SK-N-SH treated with all-trans-retinoic acid at 6 μM for 48 hours (cell line): ENCODE results near the gene RINL.

Experiments used
- ATAC-seq: fragments of 200-7000 bp; cut with Tn5 transposase; 3 replicates; pipeline ENCODE4 v1.9.1; 2020; ENCODE audit warnings: mild to moderate bottlenecking, moderate library complexity
- ARNTL ChIP-seq: fragments of 450-650 bp; formaldehyde crosslinking; IDR thresholded peaks from 2 replicates; pipeline ENCODE4 v1.5.0; 2020; ENCODE audit warnings: low read depth, mild to moderate bottlenecking, moderate library complexity, borderline replicate concordance
- CREB5 ChIP-seq: fragments of 250-450 bp; sonication (Bioruptor Pico); IDR thresholded peaks from 2 replicates; pipeline ENCODE4 v1.5.1; 2020; ENCODE audit warnings: low read depth, mild to moderate bottlenecking, moderate library complexity
- CSRNP3 ChIP-seq: fragments of 250-450 bp; sonication (Bioruptor Pico); IDR thresholded peaks from 2 replicates; pipeline ENCODE4 v1.5.1; 2021; ENCODE audit warnings: mild to moderate bottlenecking, moderate library complexity
- GLIS3 ChIP-seq: fragments of 250-450 bp; sonication (Bioruptor Pico); IDR thresholded peaks from 2 replicates; pipeline ENCODE4 v1.5.0; 2020; ENCODE audit warnings: mild to moderate bottlenecking, moderate library complexity
- ISL1 ChIP-seq: fragments of 250-450 bp; sonication (Bioruptor Pico); IDR thresholded peaks from 2 replicates; pipeline ENCODE4 v2.1.2; 2022; ENCODE audit warnings: mild to moderate bottlenecking, moderate library complexity
- OSR1 ChIP-seq: fragments of 250-450 bp; sonication (Bioruptor Pico); IDR thresholded peaks from 2 replicates; pipeline ENCODE4 v1.8.0; 2022; ENCODE audit warnings: moderate library complexity, mild to moderate bottlenecking, inconsistent platforms
- PATZ1 ChIP-seq: fragments of 250-450 bp; sonication (Bioruptor Pico); IDR thresholded peaks from 2 replicates; pipeline ENCODE4 v1.8.0; 2020; ENCODE audit warnings: mild to moderate bottlenecking, moderate library complexity, borderline replicate concordance
- POU6F1 ChIP-seq: fragments of 250-450 bp; sonication (Bioruptor Pico); IDR thresholded peaks from 2 replicates; pipeline ENCODE4 v1.8.0; 2021; ENCODE audit warnings: low read depth, mild to moderate bottlenecking, moderate library complexity, borderline replicate concordance
- PPARA ChIP-seq: fragments of 250-450 bp; sonication (Bioruptor Pico); IDR thresholded peaks from 2 replicates; pipeline ENCODE4 v1.5.0; 2020; ENCODE audit warnings: mild to moderate bottlenecking, borderline replicate concordance
- RARB ChIP-seq: fragments of 250-450 bp; sonication (Bioruptor Pico); IDR thresholded peaks from 2 replicates; pipeline ENCODE4 v1.8.0; 2021; ENCODE audit warnings: mild to moderate bottlenecking, moderate library complexity
- SNAI2 ChIP-seq: fragments of 250-450 bp; sonication (Bioruptor Pico); IDR thresholded peaks from 2 replicates; pipeline ENCODE4 v1.5.0; 2020; ENCODE audit warnings: mild to moderate bottlenecking, moderate library complexity
- TCF4 ChIP-seq: fragments of 250-450 bp; sonication (Bioruptor Pico); IDR thresholded peaks from 2 replicates; pipeline ENCODE4 v1.8.0; 2021; ENCODE audit warnings: mild to moderate bottlenecking, moderate library complexity, borderline replicate concordance
- TOX ChIP-seq: fragments of 250-450 bp; sonication (Bioruptor Pico); IDR thresholded peaks from 2 replicates; pipeline ENCODE4 v1.8.0; 2021; ENCODE audit warnings: mild to moderate bottlenecking, moderate library complexity, borderline replicate concordance
- TSHZ2 ChIP-seq: fragments of 250-450 bp; sonication (Bioruptor Pico); IDR thresholded peaks from 2 replicates; pipeline ENCODE4 v1.5.0; 2020; ENCODE audit warnings: mild to moderate bottlenecking, moderate library complexity
- ZC3H10 ChIP-seq: fragments of 250-450 bp; sonication (Bioruptor Pico); IDR thresholded peaks from 2 replicates; pipeline ENCODE4 v1.5.1; 2021; ENCODE audit warnings: mild to moderate bottlenecking, moderate library complexity
- ZFP3 ChIP-seq: fragments of 250-450 bp; sonication (Bioruptor Pico); IDR thresholded peaks from 2 replicates; pipeline ENCODE4 v1.5.0; 2020; ENCODE audit warnings: mild to moderate bottlenecking, moderate library complexity
- ZNF70 ChIP-seq: fragments of 450-650 bp; formaldehyde crosslinking; IDR thresholded peaks from 2 replicates; pipeline ENCODE4 v1.5.0; 2020; ENCODE audit warnings: mild to moderate bottlenecking, moderate library complexity
- ZNF8 ChIP-seq: fragments of 450-650 bp; formaldehyde crosslinking; IDR thresholded peaks from 2 replicates; pipeline ENCODE4 v1.5.0; 2020; ENCODE audit warnings: mild to moderate bottlenecking, moderate library complexity

The RINL gene

GRCh38 chr19:38850436-38850975 lies 27.6 kb downstream of the RINL start:
- TF ChIP-seq SNAI2 (CRISPR knock-in tag), result no peak
- ATAC-seq, result peak; percentile 89

GRCh38 chr19:38849860-38850435 lies 28.1 kb downstream of the RINL start, which contains the start of gene HNRNPL:
TSS of gene HNRNPL (minus strand) at chr19:38849986. CDS start at chr19:38849966, 20 bp downstream.
- peak; percentile 78 for ATAC-seq
- TF ChIP-seq ZC3H10 (CRISPR knock-in tag) (no peak), TOX (no peak), ZNF8 (CRISPR knock-in tag) (no peak), POU6F1 (CRISPR knock-in tag) (no peak), SNAI2 (CRISPR knock-in tag) (no peak), ZFP3 (no peak), CREB5 (CRISPR knock-in tag) (no peak), PATZ1 (CRISPR knock-in tag) (no peak), ARNTL (CRISPR knock-in tag) (no peak), ISL1 (CRISPR knock-in tag) (no peak), ZNF70 (CRISPR knock-in tag) (no peak), RARB (CRISPR knock-in tag) (no peak), OSR1 (CRISPR knock-in tag) (no peak), GLIS3 (no peak), CSRNP3 (CRISPR knock-in tag) (no peak), TCF4 (CRISPR knock-in tag) (no peak), TSHZ2 (CRISPR knock-in tag) (no peak)
- TF ChIP-seq, all 23 proteins: peak for 0

- ATAC-seq, result peak; percentile 7
- TF ChIP-seq PPARA (CRISPR knock-in tag), result no peak
Observed at GRCh38 chr19:38849147-38849859, 28.8 kb downstream of the RINL start.
